HG03108 (cell line): Measurements from ENCODE around the gene PEX14.

Experiments
- ATAC-seq: cut with Tn5 transposase; IDR thresholded peaks from one replicate; pipeline ENCODE4 v1.9.1; 2021; ENCODE audit warnings: moderate library complexity; ENCODE audit not compliant: unreplicated experiment

The PEX14 gene

DNA sequence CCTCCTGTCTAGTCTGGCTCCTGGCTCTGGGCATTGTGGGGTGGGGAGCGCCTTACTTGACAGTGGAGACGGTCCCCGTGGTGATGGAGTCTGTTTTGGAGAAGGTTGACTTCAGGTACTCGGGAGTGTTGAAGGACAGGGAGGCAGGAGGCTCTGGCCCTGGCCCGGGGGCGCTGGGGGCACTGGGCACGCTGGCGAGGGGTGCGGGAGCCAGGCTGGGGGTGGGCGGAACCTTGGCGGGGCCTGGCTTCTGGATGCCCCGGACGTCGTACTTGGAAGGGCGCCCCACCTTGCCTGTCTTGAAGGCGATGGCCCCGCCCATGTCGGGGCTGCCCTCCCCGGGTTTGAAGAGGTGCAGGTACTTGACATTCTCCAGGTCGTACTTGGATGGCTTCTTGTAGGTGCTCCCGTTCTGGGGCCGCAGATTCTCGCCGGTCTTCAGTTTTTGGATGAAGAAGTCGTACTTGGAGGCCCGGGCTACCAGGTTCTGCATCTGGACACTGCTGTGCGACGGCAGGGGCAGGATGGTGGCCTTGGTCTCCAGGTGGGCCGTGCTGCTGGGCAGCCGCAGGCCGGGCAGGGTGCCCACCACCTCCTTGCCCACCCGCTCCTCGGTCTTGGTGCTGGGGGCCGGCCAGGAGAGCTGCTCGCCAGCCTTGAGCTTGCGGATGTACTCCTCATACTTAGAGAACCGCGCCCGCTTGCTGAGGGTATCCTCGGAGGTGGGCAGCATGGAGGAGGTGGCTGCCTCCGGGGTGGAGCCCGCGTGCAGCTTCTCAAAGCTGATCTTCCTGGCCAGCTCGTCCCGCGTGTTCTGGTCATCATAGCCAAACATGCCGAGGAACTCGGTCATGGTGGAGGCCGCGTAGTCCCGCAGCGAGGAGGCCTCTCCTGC, 185.1 kb downstream of the PEX14 start:
- ATAC-seq, result no peak

DNA sequence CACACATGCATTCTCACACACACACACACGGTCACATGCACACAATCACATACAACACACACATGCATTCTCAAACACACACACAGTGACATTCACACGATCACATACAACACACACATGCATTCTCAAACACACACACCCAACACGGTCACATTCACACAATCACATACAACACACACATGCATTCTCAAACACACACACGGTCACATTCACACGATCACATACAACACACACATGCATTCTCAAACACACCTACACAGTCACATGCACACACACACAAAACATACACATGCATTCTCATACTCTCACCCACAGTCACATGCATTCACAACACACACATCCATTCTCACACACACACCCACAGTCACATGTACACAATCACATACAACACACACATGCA, 186.7 kb downstream of the PEX14 start:
- no peak for ATAC-seq

DNA sequence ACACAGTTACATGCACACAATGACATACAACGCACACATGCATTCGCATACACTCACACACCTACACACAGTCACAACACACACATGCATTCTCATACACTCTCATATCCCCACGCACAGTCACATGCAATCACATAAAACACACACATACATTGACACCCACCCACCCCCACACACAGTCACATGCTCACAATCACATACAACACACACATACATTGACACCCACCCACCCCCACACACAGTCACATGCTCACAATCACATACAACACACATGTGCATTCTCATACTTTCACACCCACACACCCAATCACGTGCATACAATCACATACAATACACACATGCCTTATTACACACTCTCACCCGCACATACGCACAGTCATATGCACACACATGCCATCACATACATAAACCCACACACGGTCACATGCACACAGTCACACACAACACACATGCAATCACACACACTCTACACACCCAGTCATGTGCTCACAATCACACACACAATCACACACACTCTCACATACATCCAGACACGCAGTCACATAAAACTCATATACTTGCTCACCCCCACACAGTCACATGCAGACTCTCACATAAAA, 187.4 kb downstream of the PEX14 start:
- no peak for ATAC-seq

DNA sequence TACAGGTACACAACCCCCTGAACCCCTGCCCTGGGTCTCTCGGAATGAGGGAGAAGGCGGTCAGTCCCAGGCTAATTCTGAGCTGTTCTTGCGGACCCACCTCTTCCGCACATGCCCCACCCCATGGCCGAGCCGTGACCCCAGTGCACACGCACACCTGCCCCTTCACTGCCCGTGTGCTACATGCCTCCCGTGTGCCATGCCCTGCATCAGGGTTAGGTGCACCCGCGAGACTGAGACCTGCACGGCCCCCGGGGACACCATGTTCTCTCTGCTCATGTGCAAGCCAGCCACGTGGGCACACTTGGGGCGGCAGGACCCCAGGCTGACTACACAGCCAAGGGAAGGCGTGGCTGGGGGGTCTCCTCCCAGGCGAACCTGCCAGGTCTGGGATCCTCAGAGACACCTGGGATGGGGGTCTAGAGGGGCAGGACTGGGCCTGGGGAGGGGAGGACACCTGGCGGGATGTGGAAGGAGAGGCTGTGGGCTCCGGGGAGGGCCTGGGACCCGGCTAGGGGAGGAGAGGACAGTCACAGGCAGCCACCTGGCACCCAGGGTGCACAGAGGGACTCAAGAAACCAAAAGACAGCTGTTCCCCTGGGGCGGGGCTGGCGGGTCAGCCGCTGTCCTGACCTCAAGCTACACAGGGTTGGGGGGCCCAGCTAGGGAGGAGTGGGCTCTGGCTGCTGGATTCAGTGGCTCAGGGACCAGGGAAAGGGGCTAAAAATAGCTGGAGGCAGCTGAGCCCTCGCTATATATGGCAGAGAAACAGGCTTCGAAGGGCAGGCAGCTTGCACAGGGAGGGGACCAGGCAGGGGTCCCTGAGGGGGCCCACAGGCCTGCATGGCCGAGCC, 188.3 kb downstream of the PEX14 start:
- no peak for ATAC-seq

DNA sequence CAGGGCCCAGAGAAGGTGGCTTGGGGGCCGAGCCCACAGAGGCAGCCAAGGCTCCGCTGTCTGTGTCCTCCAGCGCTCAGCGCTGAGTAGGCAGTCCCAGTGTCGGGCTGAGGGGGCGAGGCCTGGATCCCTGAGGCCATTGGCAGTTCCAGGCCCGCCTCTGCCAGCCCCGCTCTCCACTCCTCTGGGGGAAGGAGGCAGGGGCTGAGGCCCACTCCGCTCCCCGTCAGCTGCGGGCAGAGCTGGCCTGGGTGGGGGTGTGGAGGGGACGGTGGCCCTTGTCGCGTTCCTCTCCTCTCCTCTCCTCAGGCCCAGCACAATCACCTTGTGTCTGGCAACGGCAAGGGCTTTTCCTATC, 188.9 kb downstream of the PEX14 start:
- no peak for ATAC-seq

DNA sequence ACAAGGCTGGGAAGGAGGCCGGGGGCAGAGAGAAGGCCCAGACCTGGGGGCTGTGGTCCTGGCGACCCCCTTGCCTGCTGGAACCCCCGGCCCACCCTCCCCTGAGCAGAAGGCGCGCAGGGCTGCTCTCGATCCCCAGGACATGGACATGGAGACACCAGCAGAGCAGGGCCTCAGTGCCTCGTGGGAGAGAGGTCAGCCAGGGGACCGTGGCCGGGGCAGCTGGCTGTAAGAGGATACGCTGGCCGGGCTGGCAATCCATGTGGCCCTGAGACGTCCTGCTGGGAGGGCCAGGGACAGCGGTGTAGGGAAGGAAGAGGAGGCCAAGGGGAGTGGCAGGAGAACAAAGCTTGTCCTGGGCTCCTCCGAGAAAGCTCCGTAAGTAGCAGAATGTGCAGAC, 189.5 kb downstream of the PEX14 start:
- ATAC-seq, result no peak

GRCh38 chr1:10665226-10665625, 190.5 kb downstream of the PEX14 start:
- no peak for ATAC-seq

GRCh38 chr1:10665930-10666850, 191.4 kb downstream of the PEX14 start:
- ATAC-seq, result no peak

DNA sequence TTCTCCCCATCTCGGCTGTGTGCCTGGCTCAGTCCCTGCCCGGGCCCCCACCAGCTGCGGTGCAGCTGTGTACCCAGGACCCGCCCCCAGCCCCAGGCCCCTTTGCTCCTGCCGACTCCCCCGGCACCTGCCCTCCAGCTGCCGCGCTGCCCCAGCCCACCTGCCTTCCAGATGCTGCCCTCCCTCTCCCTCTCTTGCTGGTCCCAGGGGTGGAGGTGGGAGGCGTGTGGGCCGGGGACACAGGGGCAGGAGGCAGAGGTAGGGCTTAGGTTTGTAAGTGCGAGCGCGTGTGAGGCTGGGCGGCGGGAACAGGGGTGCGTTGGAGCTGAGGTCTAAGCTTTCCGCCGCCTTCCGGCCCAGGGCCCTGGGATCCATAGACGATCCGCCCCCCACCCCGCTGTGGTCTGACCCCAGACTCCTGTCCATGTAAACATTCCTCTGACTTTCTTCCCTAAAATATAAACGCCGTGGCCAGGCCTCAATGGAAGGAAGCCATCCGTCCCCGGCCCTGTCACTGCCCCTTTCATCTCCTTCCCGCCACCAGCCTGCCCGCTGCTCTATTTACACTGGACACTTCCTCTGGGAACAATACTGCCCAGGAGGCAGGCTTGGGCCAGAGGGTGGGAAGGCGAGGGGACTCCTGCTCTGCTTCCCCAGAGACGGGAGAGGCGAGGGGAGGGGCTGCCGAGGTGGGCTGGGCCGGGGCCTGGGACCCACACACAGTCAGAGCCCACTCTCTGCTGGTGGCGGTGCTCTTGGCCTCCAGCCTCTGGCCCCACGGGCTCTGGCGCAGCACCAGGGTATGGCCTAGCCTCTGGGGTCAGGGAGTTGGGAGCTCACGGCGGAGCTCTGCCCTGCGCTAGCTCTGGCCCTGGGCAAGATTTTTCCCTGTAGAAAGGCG, 193.4 kb downstream of the PEX14 start:
- no peak for ATAC-seq

GRCh38 chr1:10669570-10669969, 194.8 kb downstream of the PEX14 start:
- no peak for ATAC-seq

DNA sequence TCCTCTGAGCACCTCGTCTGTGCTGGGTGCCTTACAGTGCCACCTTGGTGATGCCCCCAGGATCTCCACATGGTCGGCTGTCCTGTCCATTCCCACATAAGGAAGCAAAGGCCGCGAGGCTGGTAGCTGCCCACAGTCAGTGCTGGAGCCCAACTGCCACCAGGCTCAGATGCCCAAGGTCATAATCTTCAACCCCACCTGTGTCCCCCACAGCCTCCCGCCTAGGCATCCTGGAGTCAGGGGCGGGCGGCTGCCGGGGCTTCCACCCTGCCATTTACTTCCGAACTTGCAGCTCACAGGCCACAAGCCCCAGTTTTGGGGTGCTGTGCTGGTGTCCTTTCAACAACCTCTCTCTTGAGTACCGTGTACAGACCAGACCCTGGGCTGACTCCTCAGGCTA, 195.4 kb downstream of the PEX14 start:
- ATAC-seq, result no peak

DNA sequence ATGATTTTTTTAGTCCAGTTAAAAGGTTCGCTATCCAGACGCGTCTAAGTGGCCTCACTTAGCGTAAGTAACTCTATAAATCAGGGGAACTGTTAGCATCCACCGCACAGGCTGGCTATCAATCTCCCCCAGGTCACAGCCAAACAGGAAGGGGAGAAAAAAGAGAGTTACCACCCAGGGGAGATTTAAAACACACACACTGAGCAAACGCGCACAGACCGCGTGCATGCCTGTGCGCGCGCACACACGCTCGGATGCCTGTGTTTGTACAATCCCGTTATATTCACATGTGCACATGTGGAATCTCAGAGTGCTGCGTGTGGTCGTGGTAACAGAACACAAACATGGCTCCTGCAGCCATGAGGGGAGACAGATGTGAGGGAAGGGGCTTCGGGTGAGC, 196.3 kb downstream of the PEX14 start:
- ATAC-seq, result no peak

- ATAC-seq, result no peak
Observed at GRCh38 chr1:10671622-10672342, 197.0 kb downstream of the PEX14 start.

- ATAC-seq, result no peak
Observed at GRCh38 chr1:10672343-10673050, 197.7 kb downstream of the PEX14 start.

GRCh38 chr1:10673109-10673711, 198.5 kb downstream of the PEX14 start:
- ATAC-seq, result no peak

- no peak for ATAC-seq
Observed at GRCh38 chr1:10674222-10674621, 199.5 kb downstream of the PEX14 start.

- ATAC-seq, result no peak
Observed at GRCh38 chr1:10674700-10675609, 200.2 kb downstream of the PEX14 start.
